ENCODE measurements around the gene LCTL. TPM values are rescaled to one million over a fixed set of nuclear protein-coding genes. Genes with fewer than 3 reads are reported as not detected.

The LCTL gene
- total RNA-seq, 1 experiment from 2014 or later = not detected

DNA sequence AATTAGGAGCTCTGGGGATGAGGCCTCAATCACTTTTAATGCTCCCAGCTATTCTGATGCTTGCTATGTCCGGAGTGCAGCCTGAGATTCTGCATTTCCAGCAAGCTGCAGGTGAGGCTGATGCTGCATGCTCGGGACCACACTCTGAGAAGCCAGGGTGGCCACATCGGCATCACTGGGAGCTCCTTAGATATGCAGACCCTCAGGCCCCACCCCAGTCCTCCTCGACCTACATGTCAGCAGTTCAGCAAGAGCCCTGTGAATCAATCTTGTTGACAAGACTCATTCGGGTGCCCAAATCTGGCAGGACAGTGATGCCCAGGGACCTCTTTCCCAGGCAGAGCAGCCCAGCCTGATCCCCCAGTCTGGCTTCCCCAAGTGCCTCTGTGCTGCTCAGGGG, 44.1 kb upstream of the LCTL start:
- no TSS peak for BruUV-seq (replicated peaks)
- intact Hi-C loops (cut with micrococcal nuclease) = no loop called here
- H3K36me3 ChIP-seq (ENCODE audit: control insufficient read depth in 1 of 2, insufficient read depth in 2 of 2, low read length in 2 of 2) = no peaks in the 10 kb centered on the region
- TF ChIP-seq SP1 (IDR thresholded peaks at IDR 0.05; ENCODE audit: low read depth) = no peak
- no peak for TF ChIP-seq ZNF274 (IDR thresholded peaks at IDR 0.05; ENCODE audit: low read depth, low read length)
- TF ChIP-seq EGR1 (IDR thresholded peaks at IDR 0.05; ENCODE audit: low read depth) = no peak
- TF ChIP-seq CBX3 (IDR thresholded peaks at IDR 0.05; ENCODE audit: low read depth) = no peak
- no peak for TF ChIP-seq RAD21 (IDR thresholded peaks at IDR 0.05; ENCODE audit: low read depth)
- no peak for TF ChIP-seq CEBPB (IDR thresholded peaks at IDR 0.05; ENCODE audit: low read depth)
- no peak for TF ChIP-seq ELF1 (IDR thresholded peaks at IDR 0.05; ENCODE audit: borderline replicate concordance, low read depth)
- no peak for TF ChIP-seq SRF (IDR thresholded peaks at IDR 0.05; ENCODE audit: low read depth)
- TF ChIP-seq YY1 (IDR thresholded peaks at IDR 0.05; ENCODE audit: extremely low read depth, insufficient replicate concordance, low read depth, low read length) = no peak
- no peak for TF ChIP-seq POLR2A (IDR thresholded peaks at IDR 0.05; ENCODE audit: borderline replicate concordance, extremely low read depth, insufficient read depth, insufficient read length)
- TF ChIP-seq, protein P1, sequence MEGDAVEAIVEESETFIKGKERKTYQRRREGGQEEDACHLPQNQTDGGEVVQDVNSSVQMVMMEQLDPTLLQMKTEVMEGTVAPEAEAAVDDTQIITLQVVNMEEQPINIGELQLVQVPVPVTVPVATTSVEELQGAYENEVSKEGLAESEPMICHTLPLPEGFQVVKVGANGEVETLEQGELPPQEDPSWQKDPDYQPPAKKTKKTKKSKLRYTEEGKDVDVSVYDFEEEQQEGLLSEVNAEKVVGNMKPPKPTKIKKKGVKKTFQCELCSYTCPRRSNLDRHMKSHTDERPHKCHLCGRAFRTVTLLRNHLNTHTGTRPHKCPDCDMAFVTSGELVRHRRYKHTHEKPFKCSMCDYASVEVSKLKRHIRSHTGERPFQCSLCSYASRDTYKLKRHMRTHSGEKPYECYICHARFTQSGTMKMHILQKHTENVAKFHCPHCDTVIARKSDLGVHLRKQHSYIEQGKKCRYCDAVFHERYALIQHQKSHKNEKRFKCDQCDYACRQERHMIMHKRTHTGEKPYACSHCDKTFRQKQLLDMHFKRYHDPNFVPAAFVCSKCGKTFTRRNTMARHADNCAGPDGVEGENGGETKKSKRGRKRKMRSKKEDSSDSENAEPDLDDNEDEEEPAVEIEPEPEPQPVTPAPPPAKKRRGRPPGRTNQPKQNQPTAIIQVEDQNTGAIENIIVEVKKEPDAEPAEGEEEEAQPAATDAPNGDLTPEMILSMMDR (IDR thresholded peaks at IDR 0.05 in 2 of 3, conservative IDR thresholded peaks at IDR 0.05 in 1 of 3; ENCODE audit: borderline replicate concordance in 1 of 3, insufficient read depth in 1 of 3, low read depth in 2 of 3, low read length in 2 of 3) = no peak
- TF ChIP-seq, protein P2, sequence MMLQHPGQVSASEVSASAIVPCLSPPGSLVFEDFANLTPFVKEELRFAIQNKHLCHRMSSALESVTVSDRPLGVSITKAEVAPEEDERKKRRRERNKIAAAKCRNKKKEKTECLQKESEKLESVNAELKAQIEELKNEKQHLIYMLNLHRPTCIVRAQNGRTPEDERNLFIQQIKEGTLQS (IDR thresholded peaks at IDR 0.05) = no peak
- TF ChIP-seq POLR2AphosphoS5 (IDR thresholded peaks at IDR 0.05; ENCODE audit: low read depth, low read length) = no peak
- TF ChIP-seq, protein P3, sequence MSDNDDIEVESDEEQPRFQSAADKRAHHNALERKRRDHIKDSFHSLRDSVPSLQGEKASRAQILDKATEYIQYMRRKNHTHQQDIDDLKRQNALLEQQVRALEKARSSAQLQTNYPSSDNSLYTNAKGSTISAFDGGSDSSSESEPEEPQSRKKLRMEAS (IDR thresholded peaks at IDR 0.05) = no peak
- TF ChIP-seq, protein P4, sequence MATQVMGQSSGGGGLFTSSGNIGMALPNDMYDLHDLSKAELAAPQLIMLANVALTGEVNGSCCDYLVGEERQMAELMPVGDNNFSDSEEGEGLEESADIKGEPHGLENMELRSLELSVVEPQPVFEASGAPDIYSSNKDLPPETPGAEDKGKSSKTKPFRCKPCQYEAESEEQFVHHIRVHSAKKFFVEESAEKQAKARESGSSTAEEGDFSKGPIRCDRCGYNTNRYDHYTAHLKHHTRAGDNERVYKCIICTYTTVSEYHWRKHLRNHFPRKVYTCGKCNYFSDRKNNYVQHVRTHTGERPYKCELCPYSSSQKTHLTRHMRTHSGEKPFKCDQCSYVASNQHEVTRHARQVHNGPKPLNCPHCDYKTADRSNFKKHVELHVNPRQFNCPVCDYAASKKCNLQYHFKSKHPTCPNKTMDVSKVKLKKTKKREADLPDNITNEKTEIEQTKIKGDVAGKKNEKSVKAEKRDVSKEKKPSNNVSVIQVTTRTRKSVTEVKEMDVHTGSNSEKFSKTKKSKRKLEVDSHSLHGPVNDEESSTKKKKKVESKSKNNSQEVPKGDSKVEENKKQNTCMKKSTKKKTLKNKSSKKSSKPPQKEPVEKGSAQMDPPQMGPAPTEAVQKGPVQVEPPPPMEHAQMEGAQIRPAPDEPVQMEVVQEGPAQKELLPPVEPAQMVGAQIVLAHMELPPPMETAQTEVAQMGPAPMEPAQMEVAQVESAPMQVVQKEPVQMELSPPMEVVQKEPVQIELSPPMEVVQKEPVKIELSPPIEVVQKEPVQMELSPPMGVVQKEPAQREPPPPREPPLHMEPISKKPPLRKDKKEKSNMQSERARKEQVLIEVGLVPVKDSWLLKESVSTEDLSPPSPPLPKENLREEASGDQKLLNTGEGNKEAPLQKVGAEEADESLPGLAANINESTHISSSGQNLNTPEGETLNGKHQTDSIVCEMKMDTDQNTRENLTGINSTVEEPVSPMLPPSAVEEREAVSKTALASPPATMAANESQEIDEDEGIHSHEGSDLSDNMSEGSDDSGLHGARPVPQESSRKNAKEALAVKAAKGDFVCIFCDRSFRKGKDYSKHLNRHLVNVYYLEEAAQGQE (IDR thresholded peaks at IDR 0.05; ENCODE audit: low read depth) = no peak
- TF ChIP-seq FOSL1 (IDR thresholded peaks at IDR 0.05; ENCODE audit: low read depth) = no peak
- TF ChIP-seq SIN3A (IDR thresholded peaks at IDR 0.05; ENCODE audit: low read depth) = no peak
- no peak for TF ChIP-seq JUND (IDR thresholded peaks at IDR 0.05)
- no peak for TF ChIP-seq TCF7L2 (IDR thresholded peaks at IDR 0.05; ENCODE audit: borderline replicate concordance, extremely low read depth, insufficient read depth, insufficient read length)
- TF ChIP-seq EZH2phosphoT487 (IDR thresholded peaks at IDR 0.05; ENCODE audit: borderline replicate concordance) = no peak
- no peak for DNase-seq (ENCODE audit: low read depth, low spot score)
- CTCF ChIA-PET = interaction anchor here (2.1 kb wide), 1 partner anchor 9 kb away, joined by 11 read pairs; no protein-coding TSS in a partner anchor
- RAD21 ChIA-PET (ENCODE audit: low non-redundant PET in 1 of 2, low total read pairs in 2 of 2, uncharacterized antibody in 2 of 2, unreplicated experiment in 2 of 2) = no interaction called here
- no peak overlapping the region for H3K4me2 ChIP-seq (ENCODE audit: low read length)
- H3K27me3 ChIP-seq (ENCODE audit: insufficient read depth, low read length) = no peaks in the 10 kb centered on the region
- H3K4me1 ChIP-seq (ENCODE audit: control insufficient read depth in 1 of 2, insufficient read depth in 2 of 2, low read length in 2 of 2) = no peaks in the 10 kb centered on the region
- no peaks in the 10 kb centered on the region for H3K9me2 ChIP-seq (ENCODE audit: insufficient read depth)
- H2AFZ ChIP-seq (ENCODE audit: low read depth, low read length, poor library complexity, severe bottlenecking) = no peak overlapping the region
- no peak for ATAC-seq
- H3K9ac ChIP-seq (ENCODE audit: low read length) = no peak overlapping the region
- no peak overlapping the region for H3K4me3 ChIP-seq (replicated peaks in 1 of 2; ENCODE audit: low read depth in 1 of 2, low read length in 2 of 2)
- H3K79me2 ChIP-seq (ENCODE audit: insufficient read depth, low read length) = no peaks in the 10 kb centered on the region
- no peak overlapping the region for H3K27ac ChIP-seq (ENCODE audit: low read depth, low read length)
- H4K20me1 ChIP-seq (ENCODE audit: insufficient read depth) = no peaks in the 10 kb centered on the region
- POLR2A ChIA-PET = no interaction called here
- no peaks in the 10 kb centered on the region for H3K9me3 ChIP-seq (ENCODE audit: control insufficient read depth in 1 of 2, insufficient read depth in 1 of 2, low read depth in 1 of 2, low read length in 2 of 2)
